GM20431 (cell line): ENCODE measurements around the gene RAB3IL1.

Experiments used
- in situ Hi-C: fragments of 300-500 bp; cut with MseI, MboI; formaldehyde crosslinking; loops from one replicate; pipeline ENCODE4 v1.15.0; 2020; ENCODE audit warnings: low sequenced_read_pairs; ENCODE audit not compliant: unreplicated experiment

Gene RAB3IL1

DNA sequence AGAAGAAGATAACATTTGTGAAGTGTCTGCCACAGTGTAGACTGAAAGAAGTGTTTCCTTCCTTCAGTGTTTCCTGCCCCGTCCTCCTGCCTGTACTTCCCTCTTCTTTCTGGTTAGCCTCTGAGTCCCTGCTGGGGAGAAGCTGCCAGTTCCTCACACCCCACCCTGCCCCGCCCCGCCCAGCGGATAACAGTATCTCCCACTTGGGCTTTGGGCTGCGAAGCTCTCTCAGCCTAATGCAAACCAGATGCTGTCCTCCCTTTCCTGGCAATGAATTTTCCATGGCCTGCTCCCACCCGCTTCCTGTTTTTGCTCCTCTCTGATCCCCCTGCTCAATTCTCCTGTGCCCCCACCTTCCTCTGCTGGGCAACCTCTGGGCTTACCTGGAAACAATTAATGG lies 5.2 kb upstream of the RAB3IL1 start:
- in situ Hi-C loops: no loop called here

DNA sequence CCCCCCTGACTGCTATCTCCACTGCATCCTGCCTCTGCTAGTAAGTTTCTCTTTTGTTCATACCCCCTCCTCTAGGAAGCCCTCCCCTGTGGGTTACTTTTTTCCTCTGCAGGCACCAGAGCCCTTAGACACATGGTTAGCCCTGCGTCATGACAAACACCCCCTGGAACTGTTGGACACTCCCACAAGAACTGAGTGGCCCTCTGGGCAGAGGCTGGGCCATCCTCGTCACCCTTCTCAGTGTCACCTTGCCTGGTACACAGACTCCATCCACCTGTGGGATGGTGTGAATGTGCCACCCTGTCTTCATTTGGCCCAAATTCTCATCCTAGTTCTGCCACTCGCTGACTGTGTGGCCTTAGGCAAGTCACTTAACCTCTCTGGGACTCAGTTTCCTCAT lies 4.1 kb upstream of the RAB3IL1 start:
- in situ Hi-C loops: no loop called here

DNA sequence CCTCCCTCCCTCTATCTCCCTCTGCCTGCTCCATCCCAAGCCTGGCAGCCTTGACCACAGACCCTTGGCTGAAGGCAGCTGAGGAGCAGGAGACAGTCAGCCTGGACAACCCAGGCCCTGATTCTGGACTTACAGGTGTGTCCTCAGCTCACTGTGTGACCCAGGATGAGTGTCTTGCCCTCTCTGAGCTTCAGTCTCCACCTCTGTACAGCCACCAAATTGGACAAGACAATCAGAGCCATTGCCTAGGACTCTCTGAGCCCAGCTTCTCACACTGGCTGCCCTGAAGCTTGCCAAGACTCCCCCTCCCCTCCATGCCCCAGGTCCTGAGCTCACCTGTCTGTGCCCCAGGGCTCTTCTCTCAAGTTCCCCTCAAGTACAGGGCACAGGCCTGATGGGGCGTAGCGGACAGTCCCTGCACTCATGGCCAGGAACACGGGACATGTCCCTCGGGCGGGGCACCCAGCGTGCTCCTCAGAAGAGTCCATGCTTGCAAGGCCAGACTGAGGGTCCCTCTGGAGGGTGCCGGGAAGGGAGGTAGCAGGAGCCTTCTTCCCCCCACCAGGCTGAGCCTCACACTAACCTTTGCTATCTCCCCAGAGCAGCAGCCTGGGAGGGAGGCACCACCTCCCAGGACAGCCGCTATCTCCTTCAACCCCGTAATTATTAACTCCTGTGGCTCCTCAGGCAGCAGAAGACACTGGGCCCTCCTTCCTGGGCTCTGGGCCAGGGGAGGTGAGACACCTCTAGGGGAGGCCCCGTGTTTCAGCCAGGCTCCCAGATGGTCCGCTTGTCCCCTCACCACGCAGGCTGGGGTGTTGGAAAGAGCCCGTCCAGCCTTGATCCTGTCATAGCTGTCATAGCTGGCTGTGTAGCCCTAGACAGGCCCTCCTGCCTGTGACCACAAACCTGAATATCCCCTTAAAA lies 2.6 kb upstream of the RAB3IL1 start:
- in situ Hi-C loops: no loop called here

DNA sequence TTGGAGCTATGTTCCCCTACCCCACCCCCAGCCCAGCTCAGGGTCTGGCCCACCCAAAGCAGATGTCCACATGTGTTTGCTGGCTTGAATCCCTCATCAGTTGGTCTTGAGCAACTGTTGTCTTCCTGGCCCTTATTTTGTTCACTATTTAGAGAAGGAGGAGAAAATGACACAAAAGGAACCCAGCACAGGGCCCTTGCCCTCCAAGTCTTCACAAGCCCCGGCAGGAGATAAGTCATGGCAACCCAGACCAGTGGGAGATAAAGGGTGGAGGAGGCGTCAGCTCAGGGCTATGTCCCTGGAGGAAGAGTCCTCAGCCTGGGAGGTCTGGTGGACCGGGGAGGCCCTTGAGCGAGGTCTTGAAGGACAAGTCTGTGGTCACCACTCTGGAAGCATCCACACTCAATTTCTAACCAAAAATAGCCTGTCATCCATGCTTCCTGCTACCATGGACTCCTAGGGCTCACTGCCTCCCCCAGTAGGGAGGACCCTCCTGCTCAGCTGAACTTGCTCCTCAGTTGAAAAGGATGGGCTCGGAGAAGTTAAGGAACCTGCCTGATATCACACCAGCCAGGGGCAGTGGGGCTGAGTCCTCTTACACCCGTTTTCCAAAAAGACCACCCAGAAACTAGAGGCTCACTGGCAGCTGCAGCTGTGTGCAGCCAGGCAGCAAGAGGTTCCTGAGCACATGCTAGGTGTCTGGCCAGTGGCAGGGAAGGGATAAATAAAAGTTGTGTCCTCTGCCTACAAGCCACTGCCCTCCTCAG lies 1.8 kb upstream of the RAB3IL1 start:
- in situ Hi-C loops: no loop called here

DNA sequence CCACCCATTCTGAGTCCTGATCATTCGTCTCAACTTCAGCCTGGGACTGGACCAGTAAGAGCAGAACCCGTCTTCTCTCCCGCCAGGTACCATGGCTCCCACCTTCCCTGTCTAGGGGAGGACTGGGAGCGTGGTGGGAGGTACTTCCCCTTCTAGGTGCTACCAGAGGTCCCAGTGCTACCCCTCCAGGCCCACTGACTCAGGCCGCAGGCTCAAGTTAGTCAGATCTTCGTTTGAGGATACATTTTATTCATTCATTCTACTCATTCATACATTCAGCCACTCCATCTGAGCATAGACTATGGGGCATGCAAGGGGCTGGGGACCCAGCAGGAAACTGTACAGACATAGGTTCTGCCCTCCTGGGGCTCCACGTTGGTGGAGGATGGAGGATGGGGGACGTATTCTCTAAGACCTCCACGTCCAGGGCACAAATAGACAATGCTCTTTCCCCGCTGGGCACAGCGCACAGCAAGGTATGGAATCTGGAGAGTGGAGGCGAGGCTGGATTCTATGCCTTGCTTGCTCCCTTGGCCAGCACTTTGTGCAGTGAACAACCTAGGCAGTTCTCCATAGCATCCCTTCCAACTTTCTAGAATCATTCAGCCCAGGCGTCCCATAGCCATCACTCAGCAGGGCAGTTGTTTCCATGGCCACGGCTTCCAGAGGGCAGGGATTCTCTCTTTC lies 1.0 kb upstream of the RAB3IL1 start:
- in situ Hi-C loops: no loop called here

DNA sequence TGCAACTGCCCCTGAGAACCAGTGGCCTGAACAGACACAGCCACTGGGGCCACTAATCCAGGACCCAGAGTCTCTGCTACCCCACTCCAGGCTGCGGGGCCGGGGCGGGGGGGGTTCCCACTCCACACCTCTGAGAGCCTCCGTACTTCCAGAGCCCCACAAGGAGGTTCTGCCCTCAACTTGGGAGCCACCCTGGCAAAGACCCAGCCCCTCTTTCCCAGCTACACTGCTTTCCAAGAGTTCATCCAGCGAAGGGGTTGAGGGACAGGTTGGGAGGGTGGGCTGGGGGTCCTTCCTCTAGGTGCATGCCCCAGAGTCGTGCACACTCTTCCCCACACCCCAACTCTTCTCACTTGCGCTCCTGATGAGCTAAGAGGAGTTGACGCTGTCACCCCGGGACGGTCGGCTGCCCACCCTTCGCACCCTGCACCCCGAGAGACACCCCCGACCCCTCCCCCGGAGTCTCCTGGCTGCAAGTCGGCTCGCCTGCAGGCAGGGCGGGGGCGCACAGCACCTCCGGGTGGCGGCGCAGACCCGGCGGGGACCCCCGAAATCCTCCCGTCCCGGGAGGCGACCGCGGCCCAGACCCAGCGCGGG lies 531 bp downstream of the RAB3IL1 start:
- in situ Hi-C loops: no loop called here

DNA sequence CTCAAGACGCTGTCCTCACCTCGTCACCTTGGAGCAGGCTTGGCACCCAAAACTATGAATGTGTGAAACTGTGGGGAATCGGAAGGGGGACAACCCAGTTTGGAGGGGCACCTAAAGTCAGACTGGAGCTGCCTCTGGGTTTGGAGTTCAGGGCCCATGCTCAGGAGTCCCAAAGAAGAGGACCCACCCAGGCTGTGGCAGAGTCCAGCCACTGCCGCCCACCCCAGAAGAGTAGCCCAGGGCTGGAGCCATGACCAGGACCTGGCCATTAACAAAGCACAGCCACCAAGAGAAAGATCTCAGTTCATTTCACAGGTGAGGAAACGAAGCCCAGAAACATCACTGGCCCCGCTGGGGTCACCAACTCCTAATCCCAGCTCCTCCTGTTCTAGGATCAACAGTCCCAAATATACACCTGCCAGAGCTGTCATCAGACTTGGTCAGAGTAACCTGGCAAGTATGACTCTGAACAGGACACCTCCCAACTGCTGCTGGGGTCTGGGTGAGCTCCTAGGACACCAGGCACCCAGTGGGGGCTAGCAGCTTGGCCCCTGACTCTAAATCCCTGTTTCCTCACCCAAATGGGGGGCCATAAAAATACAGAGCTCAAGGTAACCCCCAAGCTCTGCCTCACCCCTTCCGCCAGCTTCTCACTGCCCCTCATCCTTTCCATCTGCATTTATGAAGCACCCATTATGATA lies 2.7 kb downstream of the RAB3IL1 start:
- in situ Hi-C loops: no loop called here

DNA sequence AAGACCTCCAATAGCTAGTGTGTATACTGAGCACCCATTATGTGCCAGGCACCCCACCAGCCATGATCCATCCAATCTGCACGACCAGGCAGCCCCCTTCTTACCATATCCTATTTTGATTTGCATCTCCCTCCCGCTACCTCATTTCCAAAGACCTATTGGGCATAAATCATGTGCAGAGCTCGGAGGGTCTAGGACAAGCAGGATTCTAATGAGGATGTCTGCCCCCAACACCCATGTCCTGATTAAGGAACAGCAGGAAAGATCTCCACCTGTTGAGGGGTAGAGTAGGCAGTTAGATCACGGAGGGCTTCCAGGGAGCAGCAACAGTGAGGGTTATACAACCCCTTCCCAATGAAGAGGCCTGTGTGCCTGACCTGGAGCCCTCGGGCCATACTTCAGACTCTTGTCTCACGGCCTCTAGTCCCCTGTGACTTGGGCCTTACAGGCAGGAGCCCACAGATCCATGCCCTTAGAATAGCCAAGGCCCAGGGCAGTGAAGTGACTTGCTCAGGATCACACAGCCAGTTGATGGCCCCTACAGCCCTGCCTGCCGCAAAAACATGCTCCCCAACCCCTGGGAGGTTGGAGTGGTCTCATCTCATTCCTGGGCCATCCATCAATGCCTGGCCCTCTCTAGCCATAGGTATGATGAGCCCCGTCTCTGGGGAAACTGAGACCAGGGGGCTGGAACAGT lies 3.5 kb downstream of the RAB3IL1 start:
- in situ Hi-C loops: no loop called here

DNA sequence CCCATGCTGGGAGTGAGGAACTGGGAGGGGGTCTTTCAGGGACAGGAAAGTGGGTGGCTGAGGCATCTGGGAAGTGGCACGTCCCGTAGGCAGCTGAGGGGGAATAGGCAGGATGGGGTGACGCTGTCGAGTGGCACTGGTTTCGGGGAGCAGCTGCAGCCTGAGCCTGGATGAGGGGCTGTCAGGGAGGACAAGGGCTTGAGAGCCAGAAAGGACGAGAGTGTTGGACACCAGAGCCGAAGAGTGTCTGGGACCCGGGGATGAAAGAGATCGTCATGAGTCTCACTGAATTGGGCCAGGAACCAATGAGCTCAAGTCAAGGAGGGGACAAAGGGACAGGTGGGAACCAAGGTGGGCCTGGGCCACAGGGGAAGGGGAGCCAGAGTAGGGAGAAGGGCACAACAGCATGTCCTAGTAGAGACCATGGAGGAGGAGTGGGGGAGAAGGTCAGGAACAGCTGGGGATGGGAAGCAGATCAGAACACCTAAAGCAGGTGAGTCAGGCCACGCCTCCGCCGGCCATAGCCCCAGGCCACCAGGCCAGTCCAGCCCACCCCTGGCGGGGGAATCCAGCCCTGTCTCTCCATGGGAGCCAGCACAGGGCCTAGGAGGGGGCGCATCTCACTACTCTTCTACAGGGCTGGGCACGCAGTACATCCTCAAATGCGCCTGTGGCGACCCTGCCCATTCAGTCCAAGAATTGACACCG lies 4.2 kb downstream of the RAB3IL1 start:
- in situ Hi-C loops: no loop called here

DNA sequence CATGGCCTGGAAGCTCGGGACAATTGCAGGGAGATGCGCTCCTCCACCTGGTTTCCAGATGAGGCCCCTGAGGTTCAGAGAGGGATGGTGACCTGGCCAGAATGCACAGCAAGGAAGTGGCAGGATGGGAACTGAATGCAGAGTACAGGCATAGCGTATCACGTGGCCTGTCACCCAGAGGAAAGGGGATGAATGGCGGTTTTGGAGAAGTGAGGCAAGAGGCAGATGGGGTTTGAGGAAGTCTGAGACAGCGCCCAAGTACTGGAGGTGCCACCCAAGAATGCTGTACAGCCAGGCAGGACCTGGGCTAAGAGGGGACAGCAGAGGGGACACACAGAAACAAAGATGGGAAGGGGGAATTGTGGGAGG lies 4.9 kb downstream of the RAB3IL1 start:
- in situ Hi-C loops: no loop called here

DNA sequence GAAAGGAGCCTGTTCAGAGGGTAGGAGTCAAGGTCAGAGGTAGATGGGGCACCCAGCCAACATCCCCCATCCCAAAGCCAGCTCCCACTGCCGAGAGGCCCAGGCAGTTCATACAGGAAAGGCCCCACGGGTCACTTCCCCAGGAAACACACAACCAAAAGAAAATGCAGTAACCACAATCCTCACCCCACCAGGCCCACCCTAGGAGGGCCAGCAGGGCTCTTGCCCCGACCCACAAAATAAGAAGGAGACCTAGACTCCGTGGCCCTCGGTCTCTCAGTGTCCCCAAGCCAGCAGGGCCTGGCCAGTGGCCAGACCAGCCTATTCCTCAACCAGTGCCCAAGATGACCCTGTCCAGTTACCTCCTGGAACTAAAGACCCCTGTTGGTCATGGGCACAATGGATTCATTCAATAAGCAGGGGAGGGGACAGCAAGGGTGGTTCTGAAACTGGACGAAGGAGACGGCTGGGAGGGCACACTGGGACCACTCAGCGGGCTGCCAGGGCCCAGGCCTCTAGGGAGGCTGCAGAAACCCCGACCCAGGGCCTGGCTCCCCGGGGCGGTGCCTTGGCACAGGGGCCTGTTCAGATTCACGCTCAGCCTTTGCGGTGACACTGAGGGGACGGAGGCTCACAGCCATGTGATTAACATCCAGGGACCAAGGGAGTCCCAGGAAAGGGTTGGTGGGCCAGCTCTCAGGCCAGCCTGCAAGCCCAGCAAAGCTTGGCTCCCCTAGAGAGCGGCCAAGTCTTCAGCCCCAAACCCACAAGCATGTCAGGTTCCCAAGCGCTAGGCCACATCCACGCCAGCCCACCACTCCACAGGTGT lies 5.5 kb downstream of the RAB3IL1 start:
- in situ Hi-C loops: no loop called here

DNA sequence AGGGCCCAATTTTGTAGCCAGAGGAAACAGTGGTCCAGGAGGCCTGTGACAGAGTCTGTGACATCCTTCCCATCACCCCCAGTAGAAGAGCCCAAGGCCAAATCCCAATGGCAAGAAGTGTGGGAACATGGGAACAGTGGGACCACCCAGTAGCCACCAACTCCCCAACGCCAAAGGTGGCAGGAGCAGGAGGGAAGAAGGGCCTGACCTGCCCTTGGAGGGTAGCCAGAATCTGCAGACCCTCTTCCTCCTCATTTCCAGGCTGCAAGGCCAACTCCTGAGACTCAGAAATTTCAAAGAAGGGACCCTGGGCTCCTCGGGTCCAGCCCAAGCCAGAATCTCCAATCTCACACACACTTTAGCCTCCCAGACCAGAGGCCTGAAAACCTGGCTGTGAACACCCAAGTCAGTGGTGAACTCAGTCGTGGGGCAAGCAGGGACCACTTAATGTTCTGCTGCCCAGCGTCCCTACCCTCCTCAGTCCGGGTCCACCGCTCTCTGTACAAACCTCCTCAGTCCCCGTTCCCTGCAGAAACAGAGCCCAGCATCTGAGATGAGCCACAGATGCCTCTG lies 6.2 kb downstream of the RAB3IL1 start:
- in situ Hi-C loops: no loop called here

DNA sequence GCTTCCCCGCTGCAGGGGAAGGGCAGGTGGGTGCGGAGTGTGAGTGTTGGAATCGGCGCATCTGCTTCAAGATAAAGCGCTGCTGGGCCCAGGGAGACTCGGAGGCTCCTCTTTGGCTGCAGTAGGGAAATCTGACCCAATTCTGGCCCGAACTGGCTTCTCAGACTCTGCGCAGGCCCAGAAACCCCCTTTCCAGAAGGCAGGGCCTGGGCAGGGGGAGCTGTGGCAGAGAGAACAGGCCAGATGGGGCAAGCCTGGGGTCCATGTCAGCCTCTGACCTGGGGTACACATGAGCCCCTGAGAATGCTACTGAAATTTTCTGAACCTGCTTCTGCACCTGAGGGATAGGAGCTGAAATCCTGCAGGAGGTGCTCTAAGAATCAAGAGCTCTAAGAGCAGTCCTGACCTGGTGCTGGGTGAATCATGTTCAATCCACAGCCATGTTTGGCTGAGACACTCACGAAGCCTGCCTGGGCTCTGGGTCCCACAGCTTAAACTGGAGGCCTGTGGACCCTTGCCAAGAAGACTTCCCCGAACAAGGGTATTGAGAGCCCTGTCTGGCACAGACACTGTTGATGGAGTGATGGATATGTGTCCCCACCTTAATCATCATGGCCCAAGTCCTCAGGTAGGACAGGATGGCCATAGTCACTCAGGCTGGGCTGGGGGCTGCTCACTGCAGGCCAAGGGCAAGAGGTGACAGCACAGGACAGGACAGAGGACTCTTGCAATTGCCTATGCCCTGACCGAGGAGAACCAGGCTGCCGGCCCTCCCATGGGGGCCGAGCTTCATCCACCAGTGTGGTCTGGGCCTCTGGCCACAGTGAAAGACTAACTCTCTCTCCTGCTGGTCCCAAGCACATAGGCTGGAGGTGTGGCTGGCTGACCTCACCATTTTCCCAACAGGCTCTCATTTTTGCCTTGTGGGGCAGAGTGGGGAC lies 6.9 kb downstream of the RAB3IL1 start:
- in situ Hi-C loops: no loop called here

DNA sequence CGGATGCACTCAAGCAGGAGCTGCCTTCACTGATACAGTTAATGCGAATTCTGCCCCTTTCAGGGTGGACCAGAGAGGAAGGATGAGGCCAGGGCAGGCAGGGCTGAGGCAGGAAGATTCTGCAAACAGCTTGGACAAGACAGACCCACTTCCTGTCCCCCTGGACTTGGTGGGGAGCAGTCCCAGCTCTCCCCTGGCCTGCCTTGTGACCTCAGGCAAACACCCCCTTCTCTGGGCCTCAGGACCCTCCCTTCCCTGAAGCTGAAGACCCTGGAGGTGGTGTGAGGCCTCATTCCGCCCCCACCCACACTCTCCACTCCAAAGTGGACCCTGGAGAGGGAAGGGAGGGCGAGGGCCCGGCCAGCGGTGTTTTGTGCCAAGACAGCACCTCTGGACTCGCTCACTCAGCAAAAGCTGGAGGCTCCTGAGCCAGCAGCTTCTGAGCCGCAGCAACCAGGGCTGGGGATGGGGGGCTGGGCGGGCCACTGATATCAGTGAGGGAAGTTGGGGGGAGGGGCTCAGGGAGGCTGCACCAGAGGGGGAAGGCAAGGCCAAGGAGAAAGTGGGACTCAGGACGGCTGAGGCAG lies 8.5 kb downstream of the RAB3IL1 start:
- in situ Hi-C loops: no loop called here

DNA sequence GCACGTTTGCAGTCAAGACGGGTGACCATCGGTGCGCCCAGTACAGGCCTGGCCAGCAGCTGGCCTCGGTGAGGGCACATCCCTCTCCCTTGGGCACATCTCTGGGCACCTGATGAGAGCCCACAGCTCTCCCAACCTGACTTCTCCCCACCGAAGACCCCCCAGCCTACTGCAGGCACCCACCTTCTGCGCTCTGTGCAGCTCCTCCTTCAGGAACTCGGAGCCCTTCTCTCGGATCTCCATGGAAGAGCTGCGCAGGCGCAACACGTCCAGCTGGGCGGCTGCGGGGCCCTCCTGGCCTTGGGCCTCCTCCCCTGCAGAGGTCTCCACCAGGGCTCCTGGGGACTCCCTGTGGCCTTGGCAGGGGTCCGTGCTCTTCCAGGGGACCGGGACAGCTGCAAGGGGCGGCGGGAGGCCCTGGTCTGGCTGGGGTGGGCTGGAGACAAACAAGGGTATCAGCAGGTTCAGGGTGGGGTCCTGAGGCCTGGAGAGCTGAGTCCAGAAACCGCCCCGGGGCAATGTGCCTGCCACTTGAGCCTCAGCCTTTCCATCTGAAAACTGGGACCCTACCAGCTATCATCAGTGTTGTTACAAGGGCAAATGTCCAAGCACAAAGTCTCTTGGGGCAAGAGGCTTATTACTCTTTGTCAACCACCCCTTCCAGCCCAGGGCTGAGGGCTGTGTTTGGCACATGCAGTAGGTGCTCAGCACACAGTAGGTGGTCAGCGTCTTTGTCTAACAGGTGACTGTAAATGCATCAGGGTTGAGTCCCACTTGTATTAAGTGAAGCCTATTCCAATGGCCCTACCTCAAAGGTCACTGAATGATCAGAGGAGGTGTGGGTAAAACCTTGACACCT lies 9.3 kb downstream of the RAB3IL1 start:
- in situ Hi-C loops: no loop called here
